Body of pancreas (tissue), 4 donors: Measurements from ENCODE around the gene ABCA10. TPM values are rescaled to one million over a fixed set of nuclear protein-coding genes. Genes with fewer than 3 reads are reported as not detected.

Experiments used
- ATAC-seq: fragments of 150-250 bp; one replicate; pipeline ENCODE4 v1.9.1; 2016
- DNase-seq, 4 donors: peaks; one replicate each; pipeline ENCODE4 v3.0.0-alpha.2; 2019
- H3K27ac ChIP-seq, 4 donors: fragments of 200-600 bp; sonication (generic); 1 replicate in 3 of 4; 2 replicates in 1 of 4; pipeline versions ENCODE4 v1.5.1 to v1.6.1; 2016 to 2019; ENCODE audit warnings: mild to moderate bottlenecking in 1 of 4, mixed read lengths in 1 of 4, moderate library complexity in 1 of 4
- H3K27me3 ChIP-seq, 2 donors: fragments of 200-600 bp; sonication (generic); one replicate each; pipeline ENCODE4 v1.6.0; 2016; ENCODE audit warnings: mild to moderate bottlenecking in 1 of 2
- H3K36me3 ChIP-seq, 2 donors: fragments of 200-600 bp; sonication (generic); replicated peaks in 1 of 2; 2 replicates each; pipeline ENCODE4 v1.5.1; 2016; ENCODE audit warnings: low read depth in 2 of 2; ENCODE audit not compliant: insufficient read depth in 1 of 2
- H3K4me1 ChIP-seq: fragments of 200-600 bp; sonication (generic); one replicate; pipeline ENCODE4 v1.6.0; 2016
- H3K4me3 ChIP-seq, 2 donors: fragments of 200-600 bp; sonication (generic); 1 replicate in 1 of 2; 2 replicates in 1 of 2; pipeline ENCODE4 v1.5.1; 2016 to 2019
- H3K9me3 ChIP-seq, 3 donors: fragments of 200-600 bp; sonication (generic); 1 replicate in 2 of 3; 2 replicates in 1 of 3; pipeline ENCODE4 v1.5.1; 2016
- CTCF ChIP-seq, 7 experiments: fragments of 450-650 bp in 4 of 7; fragments of 200-600 bp in 3 of 7; sonication (generic) in 3 of 7; IDR thresholded peaks; one replicate each; pipeline ENCODE4 v1.5.1; 2016 to 2019; ENCODE audit warnings: antibody characterized with exemption in 7 of 7
- POLR2A ChIP-seq, 3 donors: fragments of 450-650 bp; IDR thresholded peaks; one replicate each; pipeline ENCODE4 v1.6.1; 2016; ENCODE audit warnings: antibody characterized with exemption in 3 of 3, mild to moderate bottlenecking in 2 of 3
- WGBS, 2 donors: methylation state at CpG; one replicate each; pipeline ENCODE4 v1.1.5; 2017; 5-methylcytosine and 5-hydroxymethylcytosine counted together
- intact Hi-C: fragments of 100-400 bp; cut with DNase I; formaldehyde crosslinking; loops from one replicate; pipeline ENCODE4 v1.15.1; 2023
- total RNA-seq, 2 donors: library from RNA; depleted of rRNA; stranded (reverse); fragments of >200 nt; gene quantifications; one replicate each; pipeline ENCODE4 v1.1.0, GENCODE V29; 2016

Gene ABCA10
- total RNA-seq, 2 donors from 2014 or later, result 7.3 to 30.7 TPM

GRCh38 chr17:69122065-69122464, 106.6 kb downstream of the ABCA10 start:
- no peak overlapping the region for H3K4me3 ChIP-seq
- ATAC-seq (no peak), DNase-seq (no peak)
- no peak overlapping the region for H3K27ac ChIP-seq
- H3K36me3 ChIP-seq, result no peaks in the 10 kb centered on the region
- intact Hi-C loops, result no loop called here
- TF ChIP-seq CTCF (IDR thresholded peaks at IDR 0.05) (no peak), POLR2A (IDR thresholded peaks at IDR 0.05) (no peak)
- H3K4me1 ChIP-seq, result no peaks in the 10 kb centered on the region
- no peaks in the 10 kb centered on the region for H3K9me3 ChIP-seq
- H3K27me3 ChIP-seq, result no peaks in the 10 kb centered on the region
- WGBS, 2 donors, result 74 to 84% methylated on average over 5 of the region's 5 CpGs

GRCh38 chr17:69117855-69118784, 110.5 kb downstream of the ABCA10 start:
- intact Hi-C loops, result no loop called here
- TF ChIP-seq POLR2A (IDR thresholded peaks at IDR 0.05), result no peak
- TF ChIP-seq CTCF (IDR thresholded peaks at IDR 0.05), result no peak
- DNase-seq (no peak), ATAC-seq (no peak)
- 51 to 54% methylated on average over 2 of the region's 2 CpGs for WGBS, 2 donors
- Histone ChIP-seq H3K36me3 (no peaks in the 10 kb centered on the region), H3K4me3 (no peak overlapping the region), H3K4me1 (no peaks in the 10 kb centered on the region), H3K27ac (no peak overlapping the region), H3K27me3 (no peaks in the 10 kb centered on the region), H3K9me3 (no peaks in the 10 kb centered on the region)

GRCh38 chr17:69111794-69112193, 116.8 kb downstream of the ABCA10 start:
- ATAC-seq (peak; percentile 27), DNase-seq (no peak)
- TF ChIP-seq POLR2A (IDR thresholded peaks at IDR 0.05), result no peak
- TF ChIP-seq CTCF (IDR thresholded peaks at IDR 0.05), result no peak
- intact Hi-C loops, result no loop called here
- Histone ChIP-seq H3K4me1 (peaks cover 6% of the 10 kb centered on the region), H3K36me3 (no peaks in the 10 kb centered on the region), H3K27me3 (no peaks in the 10 kb centered on the region), H3K27ac (no peak overlapping the region), H3K4me3 (no peak overlapping the region), H3K9me3 (no peaks in the 10 kb centered on the region)
- WGBS, 2 donors, result 30 to 36% methylated on average over 1 of the region's 1 CpG

- ATAC-seq (peak; percentile 46), DNase-seq (peak in 3 of 4 donors; percentile 20 to 47 (median 30))
- Histone ChIP-seq H3K36me3 (no peaks in the 10 kb centered on the region), H3K27me3 (no peaks in the 10 kb centered on the region), H3K9me3 (no peaks in the 10 kb centered on the region), H3K27ac (peak overlapping the region in 3 of 4 donors; percentile 17 to 53 (median 51)), H3K4me1 (peaks cover 24% of the 10 kb centered on the region), H3K4me3 (no peak overlapping the region)
- TF ChIP-seq CTCF (IDR thresholded peaks at IDR 0.05) (peak in 3 of 7 experiments; percentile 8 to 12 (median 8)), POLR2A (IDR thresholded peaks at IDR 0.05) (no peak)
- intact Hi-C loops, result no loop called here
- 46 to 49% methylated on average over 10 of the region's 10 CpGs for WGBS, 2 donors
Observed at GRCh38 chr17:69105907-69106730, 122.5 kb downstream of the ABCA10 start.
